Glutamatergic neuron (in vitro differentiated cells): Measurements from ENCODE around the gene GTF3C6. TPM values are rescaled to one million over a fixed set of nuclear protein-coding genes. Genes with fewer than 3 reads are reported as not detected.

Experiments used
- DNase-seq: peaks from one replicate; pipeline ENCODE4 v3.0.0; 2022
- H3K27ac Mint-ChIP-seq: one replicate; pipeline ENCODE4 v1.8.0; 2020; ENCODE audit warnings: mild to moderate bottlenecking, mixed read lengths, inconsistent platforms; ENCODE audit not compliant: unreplicated experiment
- H3K27me3 Mint-ChIP-seq: one replicate; pipeline ENCODE4 v1.8.0; 2020; ENCODE audit warnings: mild to moderate bottlenecking, moderate library complexity, mixed read lengths, inconsistent platforms; ENCODE audit not compliant: unreplicated experiment
- H3K36me3 Mint-ChIP-seq: one replicate; pipeline ENCODE4 v1.8.0; 2020; ENCODE audit warnings: mild to moderate bottlenecking, mixed read lengths, inconsistent platforms; ENCODE audit not compliant: unreplicated experiment
- H3K4me1 Mint-ChIP-seq: one replicate; pipeline ENCODE4 v1.8.0; 2020; ENCODE audit warnings: mild to moderate bottlenecking, low read depth, mixed read lengths, inconsistent platforms; ENCODE audit not compliant: unreplicated experiment
- H3K4me3 Mint-ChIP-seq: one replicate; pipeline ENCODE4 v1.8.0; 2020; ENCODE audit warnings: mild to moderate bottlenecking, mixed read lengths, inconsistent platforms; ENCODE audit not compliant: unreplicated experiment
- H3K9me3 Mint-ChIP-seq: one replicate; pipeline ENCODE4 v1.8.0; 2020; ENCODE audit warnings: mild to moderate bottlenecking, moderate library complexity, mixed read lengths, inconsistent platforms; ENCODE audit not compliant: unreplicated experiment
- total RNA-seq: library from RNA; stranded (reverse); fragmentation: NEBNext Ultra II Directional; extraction: Animal tissue kit (Norgen Biotek cat#: 25700); gene quantifications from one replicate; pipeline ENCODE4 v1.2.1, GENCODE V29; 2021; ENCODE audit not compliant: unreplicated experiment
- TF ChIP-seq, protein P1 (sequence below): fragments of 200-600 bp; sonication (generic); IDR thresholded peaks from one replicate; pipeline ENCODE4 v1.5.0; 2021; ENCODE audit not compliant: partially characterized antibody, unreplicated experiment

The GTF3C6 gene
- total RNA-seq, 1 donor from 2014 or later: 56.1 TPM

DNA sequence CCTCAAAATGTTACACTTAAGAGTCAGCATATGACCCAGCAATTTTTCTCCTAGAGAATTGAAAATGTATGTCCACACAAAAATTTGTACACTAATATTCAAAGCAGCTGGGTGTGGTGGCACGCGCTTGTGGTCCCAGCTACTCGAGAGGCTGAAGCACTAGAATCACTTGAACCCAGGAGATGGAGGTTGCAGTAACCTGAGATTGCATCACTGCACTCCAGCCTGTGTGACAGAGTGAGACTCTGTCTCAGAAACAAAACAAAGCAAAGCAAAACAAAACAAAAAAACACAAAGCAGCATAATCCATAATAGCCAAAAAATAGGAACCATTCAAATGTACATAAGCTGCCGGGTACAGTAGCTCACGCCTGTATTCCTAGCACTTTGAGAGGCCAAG lies 21.7 kb downstream of the GTF3C6 start:
- no peak overlapping the region for H3K4me3 Mint-ChIP-seq
- peaks cover 2% of the 10 kb centered on the region for H3K27me3 Mint-ChIP-seq
- peaks cover 7% of the 10 kb centered on the region for H3K4me1 Mint-ChIP-seq
- H3K9me3 Mint-ChIP-seq: peaks cover 3% of the 10 kb centered on the region
- no peaks in the 10 kb centered on the region for H3K36me3 Mint-ChIP-seq
- TF ChIP-seq, protein P1, sequence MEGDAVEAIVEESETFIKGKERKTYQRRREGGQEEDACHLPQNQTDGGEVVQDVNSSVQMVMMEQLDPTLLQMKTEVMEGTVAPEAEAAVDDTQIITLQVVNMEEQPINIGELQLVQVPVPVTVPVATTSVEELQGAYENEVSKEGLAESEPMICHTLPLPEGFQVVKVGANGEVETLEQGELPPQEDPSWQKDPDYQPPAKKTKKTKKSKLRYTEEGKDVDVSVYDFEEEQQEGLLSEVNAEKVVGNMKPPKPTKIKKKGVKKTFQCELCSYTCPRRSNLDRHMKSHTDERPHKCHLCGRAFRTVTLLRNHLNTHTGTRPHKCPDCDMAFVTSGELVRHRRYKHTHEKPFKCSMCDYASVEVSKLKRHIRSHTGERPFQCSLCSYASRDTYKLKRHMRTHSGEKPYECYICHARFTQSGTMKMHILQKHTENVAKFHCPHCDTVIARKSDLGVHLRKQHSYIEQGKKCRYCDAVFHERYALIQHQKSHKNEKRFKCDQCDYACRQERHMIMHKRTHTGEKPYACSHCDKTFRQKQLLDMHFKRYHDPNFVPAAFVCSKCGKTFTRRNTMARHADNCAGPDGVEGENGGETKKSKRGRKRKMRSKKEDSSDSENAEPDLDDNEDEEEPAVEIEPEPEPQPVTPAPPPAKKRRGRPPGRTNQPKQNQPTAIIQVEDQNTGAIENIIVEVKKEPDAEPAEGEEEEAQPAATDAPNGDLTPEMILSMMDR: no peak
- H3K27ac Mint-ChIP-seq: no peak overlapping the region
- no peak for DNase-seq

DNA sequence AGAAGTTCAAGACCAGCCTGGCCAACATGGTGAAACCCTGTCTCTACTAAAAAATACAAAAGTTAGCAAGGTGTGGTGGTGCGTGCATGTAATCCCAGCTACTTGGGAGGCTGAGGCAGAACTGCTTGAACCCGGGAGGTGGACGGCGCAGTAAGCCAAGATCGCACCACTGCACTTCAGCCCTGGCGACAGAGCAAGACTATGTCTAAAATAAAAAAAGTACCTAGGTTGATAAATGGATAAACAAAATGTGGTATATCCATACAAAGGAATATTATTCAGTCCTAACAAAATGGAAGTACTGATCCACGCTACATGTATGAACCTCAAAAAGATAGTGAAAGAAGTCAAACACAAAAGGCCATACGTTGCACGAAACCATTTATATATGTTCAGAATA lies 22.1 kb downstream of the GTF3C6 start:
- H3K9me3 Mint-ChIP-seq: peaks cover 3% of the 10 kb centered on the region
- H3K36me3 Mint-ChIP-seq: no peaks in the 10 kb centered on the region
- peaks cover 2% of the 10 kb centered on the region for H3K27me3 Mint-ChIP-seq
- TF ChIP-seq, protein P1: no peak
- H3K27ac Mint-ChIP-seq: peak overlapping the region; percentile 83
- peak overlapping the region; percentile 95 for H3K4me3 Mint-ChIP-seq
- H3K4me1 Mint-ChIP-seq: peaks cover 7% of the 10 kb centered on the region
- DNase-seq: no peak

DNA sequence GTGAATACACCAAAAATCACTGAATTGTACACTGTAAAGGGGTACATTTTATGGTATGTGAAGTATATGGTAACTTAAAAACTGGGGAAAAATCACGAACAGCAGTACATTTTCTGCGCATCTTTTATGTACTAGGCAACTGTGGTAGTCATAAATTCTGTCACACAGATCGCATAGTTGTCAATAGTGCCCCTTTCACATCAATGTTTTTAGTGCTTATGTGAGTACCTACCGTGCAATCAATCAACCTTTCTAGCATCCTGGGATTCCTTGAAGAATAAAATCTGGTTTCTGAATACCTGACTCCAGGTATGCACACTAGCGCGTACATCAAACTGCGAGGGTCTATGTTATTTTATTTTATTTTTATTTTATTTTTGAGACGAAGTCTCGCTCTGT lies 22.7 kb downstream of the GTF3C6 start:
- TF ChIP-seq, protein P1: no peak
- H3K36me3 Mint-ChIP-seq: no peaks in the 10 kb centered on the region
- peaks cover 3% of the 10 kb centered on the region for H3K9me3 Mint-ChIP-seq
- H3K27ac Mint-ChIP-seq: peak overlapping the region; percentile 83
- peak overlapping the region; percentile 95 for H3K4me3 Mint-ChIP-seq
- peaks cover 7% of the 10 kb centered on the region for H3K4me1 Mint-ChIP-seq
- peaks cover 2% of the 10 kb centered on the region for H3K27me3 Mint-ChIP-seq
- DNase-seq: no peak

DNA sequence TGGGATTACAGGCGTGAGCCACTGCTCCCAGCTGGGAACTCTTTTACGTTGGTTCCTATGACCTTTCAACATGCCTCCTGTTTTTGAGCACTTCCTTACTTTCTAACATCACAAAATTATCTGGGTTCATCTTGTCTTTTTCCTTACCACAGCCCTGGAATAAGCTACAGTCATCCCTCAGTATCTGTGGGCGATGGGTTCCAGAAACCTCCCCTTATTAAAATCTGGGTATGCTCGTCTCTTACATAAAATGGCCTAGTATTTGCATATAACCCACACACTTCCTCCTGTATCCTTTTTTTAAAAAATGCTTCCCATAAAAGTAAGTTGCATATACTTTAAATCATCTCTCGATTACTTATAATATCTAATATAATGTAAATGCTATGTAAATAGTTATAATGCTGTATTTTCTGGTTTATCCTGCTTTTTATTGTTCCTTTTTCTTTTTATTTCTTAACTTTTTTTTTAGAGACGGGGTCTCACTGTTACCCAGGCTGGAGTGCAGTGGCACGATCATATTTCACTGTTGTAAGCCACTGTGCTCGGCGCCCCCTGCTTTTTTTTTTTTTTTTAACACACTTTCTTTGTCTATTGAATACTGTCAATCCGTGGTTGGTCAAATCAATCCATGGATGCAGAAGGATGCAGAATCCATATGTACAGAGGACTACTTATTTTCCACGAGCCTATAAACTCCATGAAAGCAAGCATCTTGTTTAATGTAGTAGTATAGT lies 32.5 kb downstream of the GTF3C6 start:
- Mint-ChIP-seq H3K4me1 (no peaks in the 10 kb centered on the region), H3K27me3 (no peaks in the 10 kb centered on the region), H3K27ac (no peak overlapping the region), H3K4me3 (no peak overlapping the region), H3K9me3 (no peaks in the 10 kb centered on the region), H3K36me3 (no peaks in the 10 kb centered on the region)
- TF ChIP-seq, protein P1: no peak
- no peak for DNase-seq

DNA sequence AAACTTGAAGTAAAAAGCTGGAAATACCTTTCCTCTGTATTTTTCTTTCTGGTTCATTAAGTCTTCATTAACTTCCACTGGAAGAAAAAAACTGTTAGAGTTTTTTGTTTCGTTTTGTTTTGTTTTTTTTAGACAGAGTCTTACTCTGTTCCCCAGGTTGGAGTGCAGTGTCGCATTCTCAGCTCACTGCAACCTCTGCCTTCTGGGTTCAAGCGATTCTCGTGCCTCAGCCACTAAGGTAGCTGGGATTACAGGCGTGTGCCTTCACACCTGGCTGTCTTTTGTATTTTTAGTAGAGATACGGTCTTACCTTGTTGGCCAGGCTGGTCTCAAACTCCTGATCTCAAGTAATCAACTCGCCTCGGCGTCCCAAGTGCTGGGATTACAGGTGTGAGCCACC lies 38.2 kb downstream of the GTF3C6 start:
- Mint-ChIP-seq H3K4me3 (no peak overlapping the region), H3K27ac (no peak overlapping the region), H3K9me3 (no peaks in the 10 kb centered on the region), H3K36me3 (no peaks in the 10 kb centered on the region), H3K4me1 (no peaks in the 10 kb centered on the region), H3K27me3 (peaks cover 3% of the 10 kb centered on the region)
- TF ChIP-seq, protein P1: no peak
- DNase-seq: no peak
